MM.1S (cell line): ENCODE data around the gene PELO.

Experiments
- CTCF ChIP-seq: fragments of 300-600 bp; sonication (generic); IDR thresholded peaks from 2 replicates; pipeline ENCODE4 v1.5.1; 2016; ENCODE audit warnings: antibody characterized with exemption, low read length, mixed read lengths
- EZH2 ChIP-seq: fragments of 300-600 bp; sonication (generic); optimal IDR thresholded peaks from 2 replicates; pipeline ENCODE3; 2017; ENCODE audit warnings: low read depth, mild to moderate bottlenecking, antibody characterized with exemption, low read length, mixed read lengths
- EZH2phosphoT487 ChIP-seq: fragments of 300-600 bp; sonication (generic); IDR thresholded peaks from 2 replicates; pipeline ENCODE4 v1.6.1; 2018; ENCODE audit warnings: antibody characterized with exemption, low read length

- TF ChIP-seq EZH2phosphoT487 = no peak
- TF ChIP-seq CTCF = no peak
- no peak for TF ChIP-seq EZH2
Measured at GRCh38 chr5:52773342-52773741, 14.4 kb upstream of the PELO start.
